Esophagus squamous epithelium (tissue), 4 donors: ENCODE data around the gene BLOC1S3.

Experiments used
- CTCF ChIP-seq, 6 experiments: fragments of 450-650 bp in 4 of 6; fragments of 200-600 bp in 2 of 6; sonication (generic) in 2 of 6; IDR thresholded peaks; one replicate each; pipeline ENCODE4 v1.5.1; 2016 to 2019; ENCODE audit warnings: antibody characterized with exemption in 6 of 6, mild to moderate bottlenecking in 4 of 6, moderate library complexity in 4 of 6
- POLR2A ChIP-seq, 4 donors: fragments of 450-650 bp; IDR thresholded peaks; one replicate each; pipeline ENCODE4 v1.6.1; 2017; ENCODE audit warnings: antibody characterized with exemption in 4 of 4, mild to moderate bottlenecking in 4 of 4, moderate library complexity in 3 of 4

- TF ChIP-seq POLR2A (IDR thresholded peaks at IDR 0.05) (no peak), CTCF (IDR thresholded peaks at IDR 0.05) (no peak)
Measured at GRCh38 chr19:45217193-45217956, 38.8 kb downstream of the BLOC1S3 start.
